Type B pancreatic cell (in vitro differentiated cells): ENCODE results near the gene TGFA. TPM values are rescaled to one million over a fixed set of nuclear protein-coding genes. Genes with fewer than 3 reads are reported as not detected.

Source experiments
- DNase-seq: peaks from one replicate; pipeline ENCODE4 v3.0.0; 2021; ENCODE audit warnings: mixed read lengths; ENCODE audit not compliant: unreplicated experiment; ENCODE audit errors: extremely low spot score
- H3K27ac Mint-ChIP-seq: 2 replicates; pipeline ENCODE4 v1.8.0; 2021; ENCODE audit warnings: mild to moderate bottlenecking, mixed read lengths
- H3K27me3 Mint-ChIP-seq: 2 replicates; pipeline ENCODE4 v1.8.0; 2021; ENCODE audit warnings: mixed read lengths
- H3K36me3 Mint-ChIP-seq: 2 replicates; pipeline ENCODE4 v1.8.0; 2021; ENCODE audit warnings: mixed read lengths
- H3K4me1 Mint-ChIP-seq: one replicate; pipeline ENCODE4 v1.8.0; 2021; ENCODE audit warnings: mixed read lengths; ENCODE audit not compliant: unreplicated experiment
- H3K4me3 Mint-ChIP-seq: 2 replicates; pipeline ENCODE4 v1.8.0; 2021; ENCODE audit warnings: mild to moderate bottlenecking, mixed read lengths
- H3K9me3 Mint-ChIP-seq: 2 replicates; pipeline ENCODE4 v1.8.0; 2021; ENCODE audit warnings: mixed read lengths
- CTCF ChIP-seq: fragments of 200-600 bp; sonication (generic); conservative IDR thresholded peaks from 2 replicates; pipeline ENCODE4 v1.5.0; 2021; ENCODE audit warnings: antibody characterized with exemption, mild to moderate bottlenecking
- total RNA-seq: library from RNA; stranded (reverse); gene quantifications from 2 replicates; pipeline ENCODE4 v1.2.1, GENCODE V29; 2021; ENCODE audit warnings: low replicate concordance

TGFA gene
- total RNA-seq, 1 donor from 2014 or later = 6.8 TPM

GRCh38 chr2:70554338-70554892 is 789 bp upstream of the TGFA start:
- Mint-ChIP-seq H3K36me3 (peaks cover 5% of the 10 kb centered on the region), H3K9me3 (no peaks in the 10 kb centered on the region), H3K27ac (peak overlapping the region; percentile 23), H3K4me1 (peaks cover 23% of the 10 kb centered on the region), H3K4me3 (peak overlapping the region; percentile 79), H3K27me3 (peaks cover 67% of the 10 kb centered on the region)
- no peak for DNase-seq
- TF ChIP-seq CTCF = peak; percentile 58

GRCh38 chr2:70553334-70553583 is 367 bp downstream of the TGFA start:
- no peak for TF ChIP-seq CTCF
- peak overlapping the region; percentile 92 for H3K27ac Mint-ChIP-seq
- peaks cover 5% of the 10 kb centered on the region for H3K36me3 Mint-ChIP-seq
- peaks cover 23% of the 10 kb centered on the region for H3K4me1 Mint-ChIP-seq
- peak overlapping the region; percentile 95 for H3K4me3 Mint-ChIP-seq
- H3K27me3 Mint-ChIP-seq = peaks cover 74% of the 10 kb centered on the region
- H3K9me3 Mint-ChIP-seq = no peaks in the 10 kb centered on the region
- no peak for DNase-seq

- no peak for TF ChIP-seq CTCF
- peak overlapping the region; percentile 95 for H3K4me3 Mint-ChIP-seq
- H3K9me3 Mint-ChIP-seq = no peaks in the 10 kb centered on the region
- peaks cover 5% of the 10 kb centered on the region for H3K36me3 Mint-ChIP-seq
- peaks cover 73% of the 10 kb centered on the region for H3K27me3 Mint-ChIP-seq
- no peak for DNase-seq
- peaks cover 23% of the 10 kb centered on the region for H3K4me1 Mint-ChIP-seq
- peak overlapping the region; percentile 92 for H3K27ac Mint-ChIP-seq
These were observed 909 bp downstream of the TGFA start for GRCh38 chr2:70552501-70553333.

GRCh38 chr2:70551167-70551566 is 2.5 kb downstream of the TGFA start:
- Mint-ChIP-seq H3K27ac (no peak overlapping the region), H3K36me3 (peaks cover 5% of the 10 kb centered on the region), H3K4me1 (peaks cover 14% of the 10 kb centered on the region), H3K27me3 (peaks cover 62% of the 10 kb centered on the region), H3K4me3 (peak overlapping the region; percentile 75), H3K9me3 (no peaks in the 10 kb centered on the region)
- no peak for TF ChIP-seq CTCF
- no peak for DNase-seq

- no peak overlapping the region for H3K27ac Mint-ChIP-seq
- H3K36me3 Mint-ChIP-seq = peaks cover 5% of the 10 kb centered on the region
- H3K27me3 Mint-ChIP-seq = peaks cover 61% of the 10 kb centered on the region
- peaks cover 14% of the 10 kb centered on the region for H3K4me1 Mint-ChIP-seq
- DNase-seq = no peak
- H3K9me3 Mint-ChIP-seq = no peaks in the 10 kb centered on the region
- no peak for TF ChIP-seq CTCF
- H3K4me3 Mint-ChIP-seq = no peak overlapping the region
These were observed 3.7 kb downstream of the TGFA start for GRCh38 chr2:70549962-70550361.
